ENCODE measurements around the gene JADE1.
A peak's percentile ranks its signal among the peaks of the same experiment; 100 is the strongest.

The JADE1 gene

DNA sequence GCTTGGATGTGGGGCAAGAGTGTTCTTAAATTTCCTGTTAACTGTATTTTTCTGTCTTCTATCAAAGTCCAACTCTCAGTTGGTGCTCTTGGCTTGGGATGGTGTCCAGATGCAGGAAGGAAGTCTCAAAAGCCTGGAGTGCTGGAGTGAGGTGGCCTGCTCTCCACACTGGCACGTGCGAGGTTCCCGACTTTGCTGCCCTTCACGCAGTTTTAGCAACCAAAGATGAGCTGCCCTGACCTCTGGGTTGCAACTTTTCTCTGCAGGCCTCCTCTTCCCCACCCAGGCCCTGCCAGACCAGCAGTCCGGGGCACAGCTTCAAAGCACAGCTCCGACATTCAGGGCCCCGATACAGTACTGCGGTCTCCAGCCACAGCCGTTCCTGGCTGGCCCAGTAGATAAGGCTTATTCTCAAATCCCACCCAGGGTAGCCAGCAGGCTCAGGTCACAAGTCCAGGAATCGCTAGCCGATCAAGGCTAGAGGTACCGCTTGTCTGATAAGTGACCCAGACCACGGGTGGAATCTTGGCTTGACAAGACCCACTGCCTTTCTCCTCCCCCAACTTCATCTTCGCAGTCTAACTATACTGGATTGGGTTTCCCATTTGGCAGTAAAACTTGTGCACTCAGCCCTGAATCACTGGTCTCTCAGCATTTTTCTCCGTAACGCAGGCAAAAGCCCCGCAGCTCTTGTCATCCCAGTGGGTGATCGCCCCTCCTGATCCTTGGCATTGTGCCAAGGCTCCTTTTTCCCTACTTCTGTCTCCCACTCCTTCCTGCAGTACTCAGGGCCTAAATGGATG, 21.8 kb upstream of the JADE1 start:
- H3K9me3 ChIP-seq (replicated peaks; ENCODE audit: low read length): no peaks in the 10 kb centered on the region
- H3K9ac ChIP-seq (ENCODE audit: low read depth, low read length): no peak overlapping the region
- peaks cover 14% of the 10 kb centered on the region for H3K4me1 ChIP-seq (ENCODE audit: control insufficient read depth, insufficient read depth, low read length)
- peaks cover 2% of the 10 kb centered on the region for H3K27me3 ChIP-seq (ENCODE audit: control insufficient read depth, insufficient read depth, low read length)
- no peaks in the 10 kb centered on the region for H3K36me3 ChIP-seq (ENCODE audit: insufficient read depth, low read length)
- H3K4me2 ChIP-seq (ENCODE audit: low read length): peak overlapping the region; percentile 40
- H3K4me3 ChIP-seq (ENCODE audit: low read length): no peak overlapping the region

DNA sequence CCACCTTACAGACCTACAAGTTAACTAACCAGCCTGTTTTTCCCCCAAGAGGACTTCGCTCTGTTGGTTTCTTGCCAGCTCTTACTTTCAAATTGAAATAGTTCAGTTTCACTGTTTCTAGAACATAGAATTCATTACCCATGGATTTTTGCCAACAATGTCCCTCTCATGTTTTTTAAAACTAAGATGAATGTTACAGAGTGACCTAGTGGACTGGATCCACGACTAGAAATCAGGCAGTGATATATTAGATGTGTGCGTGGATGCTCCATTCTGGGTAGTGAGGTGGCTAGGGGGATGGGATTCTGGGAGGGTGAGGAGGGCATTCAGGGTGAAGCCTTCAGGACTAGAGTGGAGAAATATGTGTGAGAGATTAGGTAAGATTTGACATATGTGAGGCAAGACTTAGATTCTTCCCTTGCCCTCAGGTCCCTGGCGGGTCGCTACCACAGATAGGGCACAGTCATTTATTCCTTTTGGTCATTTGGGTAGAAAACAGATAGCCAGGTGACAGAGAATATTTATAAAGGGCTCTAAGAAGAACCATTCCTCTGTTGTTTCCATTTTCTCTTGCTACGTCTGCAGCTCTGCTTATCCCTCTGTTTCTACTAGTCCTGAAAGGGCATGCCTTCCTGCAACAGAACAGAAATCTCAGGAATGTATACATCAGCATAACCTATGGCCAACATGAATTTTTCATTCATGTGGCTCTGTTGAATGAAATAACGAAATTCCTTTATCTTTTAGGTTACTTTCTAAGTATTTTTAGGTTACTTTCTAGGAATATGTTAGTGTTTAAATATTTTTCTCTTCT, 15.4 kb upstream of the JADE1 start:
- Histone ChIP-seq H3K9me3 (replicated peaks; ENCODE audit: low read length) (no peaks in the 10 kb centered on the region), H3K27me3 (ENCODE audit: control insufficient read depth, insufficient read depth, low read length) (peaks cover 2% of the 10 kb centered on the region), H3K4me2 (ENCODE audit: low read length) (no peak overlapping the region), H3K4me3 (ENCODE audit: low read length) (no peak overlapping the region), H3K4me1 (ENCODE audit: control insufficient read depth, insufficient read depth, low read length) (peaks cover 3% of the 10 kb centered on the region), H3K36me3 (ENCODE audit: insufficient read depth, low read length) (no peaks in the 10 kb centered on the region), H3K9ac (ENCODE audit: low read depth, low read length) (no peak overlapping the region)

DNA sequence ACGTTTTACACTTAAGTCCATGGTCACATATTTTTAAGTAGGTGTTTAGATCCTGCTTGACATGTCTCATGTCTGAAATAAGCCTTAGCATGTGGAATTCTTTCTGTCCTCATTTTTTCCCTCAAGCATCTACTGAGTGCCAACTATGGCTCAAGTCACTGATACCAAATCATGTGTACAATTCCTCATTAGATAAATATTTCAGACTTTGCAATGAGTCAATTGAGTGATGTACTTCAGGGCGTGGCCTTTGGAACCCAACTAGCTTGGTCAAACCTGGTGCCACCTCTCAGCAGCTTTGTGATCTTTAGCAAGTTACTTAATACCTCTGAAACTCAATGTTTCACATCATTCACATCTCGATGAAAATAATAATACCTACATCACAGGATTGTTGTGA, 12.6 kb upstream of the JADE1 start:
- Histone ChIP-seq H3K4me2 (ENCODE audit: low read length) (no peak overlapping the region), H3K4me3 (ENCODE audit: low read length) (no peak overlapping the region)

DNA sequence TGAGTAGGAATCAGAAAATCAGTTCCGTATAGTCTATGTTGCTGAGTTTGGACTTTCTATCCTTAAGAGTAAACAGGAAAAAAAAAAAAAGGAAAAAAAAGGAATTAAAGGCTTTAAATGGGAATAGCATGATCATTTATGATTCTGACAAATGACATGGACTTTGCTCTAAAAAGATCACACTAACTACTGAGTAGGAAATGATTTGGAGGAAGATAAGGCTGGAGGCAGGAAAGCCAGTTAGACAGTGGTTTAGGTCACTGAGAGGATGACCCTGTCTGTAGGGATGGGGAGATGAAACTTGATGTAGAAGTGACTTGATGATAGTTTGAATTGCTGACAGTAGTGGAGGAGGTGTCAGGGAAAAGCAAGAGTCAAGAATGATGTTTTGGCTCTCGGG, 9.2 kb upstream of the JADE1 start:
- H3K4me3 ChIP-seq (ENCODE audit: low read length): no peak overlapping the region
- H3K36me3 ChIP-seq (ENCODE audit: insufficient read depth, low read length): no peaks in the 10 kb centered on the region
- H3K4me2 ChIP-seq (ENCODE audit: low read length): no peak overlapping the region
- H3K9ac ChIP-seq (ENCODE audit: low read depth, low read length): no peak overlapping the region
- H3K27me3 ChIP-seq (ENCODE audit: control insufficient read depth, insufficient read depth, low read length): no peaks in the 10 kb centered on the region
- peaks cover 3% of the 10 kb centered on the region for H3K4me1 ChIP-seq (ENCODE audit: control insufficient read depth, insufficient read depth, low read length)
- H3K9me3 ChIP-seq (replicated peaks; ENCODE audit: low read length): no peaks in the 10 kb centered on the region

More for the DNA sequence above, 12.6 kb upstream of the JADE1 start:
- Histone ChIP-seq H3K36me3 (ENCODE audit: insufficient read depth, low read length) (no peaks in the 10 kb centered on the region), H3K27me3 (ENCODE audit: control insufficient read depth, insufficient read depth, low read length) (no peaks in the 10 kb centered on the region), H3K9me3 (replicated peaks; ENCODE audit: low read length) (no peaks in the 10 kb centered on the region), H3K4me1 (ENCODE audit: control insufficient read depth, insufficient read depth, low read length) (peaks cover 3% of the 10 kb centered on the region), H3K9ac (ENCODE audit: low read depth, low read length) (no peak overlapping the region)

DNA sequence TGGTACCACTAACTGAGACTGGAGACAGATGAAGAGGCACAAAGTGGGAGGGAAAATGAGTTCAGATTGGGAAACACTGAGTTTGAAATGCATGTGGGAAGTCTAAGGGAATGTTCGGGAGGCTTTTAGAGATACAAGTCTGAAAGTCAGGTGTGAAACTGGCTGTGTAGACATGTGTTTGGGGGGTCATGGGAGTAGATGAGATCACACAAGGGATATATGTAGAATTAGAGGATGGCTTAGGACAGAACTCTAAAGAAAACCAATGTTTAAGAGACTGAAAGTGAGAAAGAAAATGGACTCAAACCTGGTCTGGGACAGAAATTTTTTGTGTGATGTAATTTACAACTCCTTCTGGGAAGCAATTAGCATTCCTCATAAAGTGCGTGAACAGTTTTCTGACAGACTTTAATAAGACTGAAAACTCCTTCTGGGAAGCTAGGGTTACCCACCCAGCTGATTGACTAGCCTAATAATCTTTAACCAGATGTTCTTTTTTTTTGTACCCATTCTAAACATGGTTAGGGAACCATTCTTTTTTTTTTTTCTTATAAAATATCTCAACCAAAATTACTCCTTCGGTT, 8.7 kb upstream of the JADE1 start:
- H3K9ac ChIP-seq (ENCODE audit: low read depth, low read length): no peak overlapping the region
- no peaks in the 10 kb centered on the region for H3K27me3 ChIP-seq (ENCODE audit: control insufficient read depth, insufficient read depth, low read length)
- H3K4me3 ChIP-seq (ENCODE audit: low read length): no peak overlapping the region

DNA sequence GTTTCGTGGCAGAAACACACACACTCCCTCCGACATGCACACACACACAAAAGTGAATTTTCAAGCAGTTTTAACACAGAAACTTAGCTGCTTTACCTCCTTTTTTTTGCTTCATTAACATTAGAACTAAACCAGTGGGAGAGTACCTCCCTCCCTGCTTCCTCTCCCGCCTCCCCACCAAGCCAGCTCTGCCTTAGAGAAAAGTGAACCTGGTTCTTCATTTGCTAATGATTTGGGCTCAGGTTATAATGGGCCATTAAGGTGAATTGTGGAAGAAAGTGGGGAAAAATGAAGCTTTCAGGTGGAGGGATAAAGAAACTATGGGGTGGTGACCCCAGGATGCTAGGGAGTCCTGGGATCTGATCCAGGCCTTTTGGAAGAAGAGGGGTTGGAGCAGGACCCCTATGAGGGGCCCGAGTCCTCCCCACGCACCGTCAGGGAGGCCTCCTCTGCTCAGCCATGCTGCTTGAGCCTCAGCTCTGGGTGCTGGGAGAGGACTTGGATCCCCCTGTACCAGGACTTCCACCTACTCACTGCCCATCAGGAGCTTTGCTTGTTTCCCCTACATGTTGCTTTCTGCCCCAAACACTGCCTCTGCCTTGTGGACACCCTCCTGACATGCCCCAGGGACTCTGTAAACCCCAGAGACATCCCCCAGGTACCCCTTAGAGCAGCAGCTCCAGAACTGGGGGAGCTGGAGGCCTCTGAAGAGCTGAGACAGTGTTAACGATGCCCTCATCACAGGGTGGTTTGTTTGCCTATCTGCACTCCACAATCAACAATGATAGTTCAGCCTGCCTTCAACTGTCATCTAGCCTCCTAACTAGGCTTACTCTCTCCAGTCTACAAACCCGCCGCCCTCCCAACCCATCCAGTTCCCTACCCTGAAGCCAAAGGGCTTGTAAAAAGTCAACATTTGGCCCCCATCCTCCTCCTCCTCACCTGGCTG, 6.5 kb upstream of the JADE1 start:
- Histone ChIP-seq H3K9ac (ENCODE audit: low read depth, low read length) (no peak overlapping the region), H3K27me3 (ENCODE audit: control insufficient read depth, insufficient read depth, low read length) (no peaks in the 10 kb centered on the region), H3K4me3 (ENCODE audit: low read length) (no peak overlapping the region), H3K4me2 (ENCODE audit: low read length) (no peak overlapping the region), H3K36me3 (ENCODE audit: insufficient read depth, low read length) (no peaks in the 10 kb centered on the region), H3K9me3 (replicated peaks; ENCODE audit: low read length) (no peaks in the 10 kb centered on the region), H3K4me1 (ENCODE audit: control insufficient read depth, insufficient read depth, low read length) (no peaks in the 10 kb centered on the region)

More for the DNA sequence above, 8.7 kb upstream of the JADE1 start:
- no peaks in the 10 kb centered on the region for H3K36me3 ChIP-seq (ENCODE audit: insufficient read depth, low read length)
- H3K4me1 ChIP-seq (ENCODE audit: control insufficient read depth, insufficient read depth, low read length): peaks cover 3% of the 10 kb centered on the region
- no peak overlapping the region for H3K4me2 ChIP-seq (ENCODE audit: low read length)
- H3K9me3 ChIP-seq (replicated peaks; ENCODE audit: low read length): no peaks in the 10 kb centered on the region

DNA sequence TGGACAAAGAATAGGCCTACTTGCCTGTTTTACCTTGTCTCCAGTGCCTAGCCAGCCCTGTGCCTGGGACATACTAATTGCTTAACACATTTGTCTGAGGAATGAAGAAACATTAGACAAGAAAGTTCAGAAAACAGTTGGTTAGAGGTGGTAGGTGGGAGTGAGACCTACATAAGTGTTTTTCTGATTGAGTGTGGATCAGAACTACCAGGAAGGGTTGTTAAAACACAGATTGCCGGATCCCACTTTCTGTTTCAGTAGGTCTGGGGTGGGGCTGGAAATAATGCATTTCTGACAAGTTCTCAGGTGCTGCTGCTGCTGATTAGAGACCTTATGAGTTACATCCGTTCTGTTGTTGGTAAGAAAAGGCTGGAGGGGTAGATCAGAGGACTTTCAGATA, 5.7 kb upstream of the JADE1 start:
- no peak overlapping the region for H3K4me3 ChIP-seq (ENCODE audit: low read length)
- H3K9me3 ChIP-seq (replicated peaks; ENCODE audit: low read length): no peaks in the 10 kb centered on the region
- H3K27me3 ChIP-seq (ENCODE audit: control insufficient read depth, insufficient read depth, low read length): no peaks in the 10 kb centered on the region
- no peaks in the 10 kb centered on the region for H3K4me1 ChIP-seq (ENCODE audit: control insufficient read depth, insufficient read depth, low read length)
- H3K4me2 ChIP-seq (ENCODE audit: low read length): no peak overlapping the region
- no peaks in the 10 kb centered on the region for H3K36me3 ChIP-seq (ENCODE audit: insufficient read depth, low read length)
- no peak overlapping the region for H3K9ac ChIP-seq (ENCODE audit: low read depth, low read length)

DNA sequence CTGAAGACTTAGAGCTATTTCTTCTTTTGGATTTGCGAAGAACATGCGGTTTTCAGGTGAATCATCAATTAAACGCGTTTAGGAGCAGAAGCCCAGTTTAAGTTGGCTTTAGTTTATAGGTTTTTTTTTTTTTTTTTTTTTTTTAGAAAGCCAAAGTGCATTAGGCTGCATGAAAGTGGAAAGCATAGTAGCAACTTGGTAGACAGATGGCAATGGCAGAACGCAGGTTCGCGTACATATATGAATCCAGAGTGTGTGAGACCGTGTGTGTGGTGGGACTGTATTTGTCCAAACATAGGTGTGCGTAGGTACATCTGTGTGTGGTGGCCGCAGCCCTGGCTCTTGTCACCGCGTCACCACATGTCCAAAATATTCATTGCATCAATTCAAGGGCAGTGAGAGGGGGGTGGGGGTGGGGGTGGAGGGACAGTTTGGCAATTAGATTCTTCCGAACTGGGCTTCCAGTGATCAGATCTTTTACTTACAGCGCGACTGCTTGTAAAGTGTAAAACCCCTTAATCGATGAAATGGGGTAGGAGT, 901 bp downstream of the JADE1 start:
- Histone ChIP-seq H3K36me3 (ENCODE audit: insufficient read depth, low read length) (no peaks in the 10 kb centered on the region), H3K4me2 (ENCODE audit: low read length) (peak overlapping the region; percentile 98), H3K4me1 (ENCODE audit: control insufficient read depth, insufficient read depth, low read length) (peaks cover 12% of the 10 kb centered on the region), H3K4me3 (ENCODE audit: low read length) (peak overlapping the region; percentile 79), H3K9ac (ENCODE audit: low read depth, low read length) (peak overlapping the region; percentile 97), H3K27me3 (ENCODE audit: control insufficient read depth, insufficient read depth, low read length) (no peaks in the 10 kb centered on the region), H3K9me3 (replicated peaks; ENCODE audit: low read length) (no peaks in the 10 kb centered on the region)

DNA sequence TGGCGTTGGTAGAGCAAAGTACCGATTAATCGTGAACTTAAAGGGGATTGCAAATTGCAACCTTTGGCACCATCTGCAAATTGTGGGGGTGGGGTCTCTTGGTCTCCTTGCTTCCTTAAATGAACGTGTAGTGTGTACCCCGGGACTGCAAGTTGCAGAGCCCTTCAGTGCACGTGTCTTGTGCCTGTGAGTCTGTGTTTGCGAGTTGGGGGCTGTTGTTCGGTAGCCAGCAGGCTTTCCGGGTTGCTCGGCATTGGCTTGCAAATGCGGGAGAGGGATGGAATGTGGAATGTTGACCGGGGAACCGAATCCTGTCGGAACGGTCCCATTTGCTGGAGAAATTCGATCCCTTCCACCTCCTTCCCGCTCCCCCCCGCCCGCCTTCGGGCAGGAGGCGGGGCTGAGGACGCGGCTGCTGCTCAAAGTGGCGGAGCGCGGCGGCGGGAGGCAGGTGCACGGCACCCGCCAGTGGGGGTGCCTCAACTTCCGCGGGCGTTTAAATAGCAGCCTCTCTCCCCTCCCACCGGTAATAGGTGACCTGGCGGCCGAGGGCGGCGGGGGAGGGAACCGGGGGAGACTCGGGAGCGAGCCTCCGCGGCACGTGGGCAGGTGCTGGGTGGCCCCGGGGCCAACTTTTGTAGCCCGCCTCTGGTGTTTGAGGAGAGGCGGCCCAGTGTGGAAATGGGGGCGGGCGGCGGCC, 1.5 kb downstream of the JADE1 start:
- Histone ChIP-seq H3K9me3 (replicated peaks; ENCODE audit: low read length) (no peaks in the 10 kb centered on the region), H3K36me3 (ENCODE audit: insufficient read depth, low read length) (no peaks in the 10 kb centered on the region), H3K4me2 (ENCODE audit: low read length) (peak overlapping the region; percentile 98), H3K9ac (ENCODE audit: low read depth, low read length) (peak overlapping the region; percentile 97), H3K4me1 (ENCODE audit: control insufficient read depth, insufficient read depth, low read length) (peaks cover 12% of the 10 kb centered on the region), H3K4me3 (ENCODE audit: low read length) (peak overlapping the region; percentile 79), H3K27me3 (ENCODE audit: control insufficient read depth, insufficient read depth, low read length) (no peaks in the 10 kb centered on the region)

All from skeletal muscle satellite cell (primary cell).